HG02571 (cell line): ENCODE measurements around the gene LEMD3.
"Not testable (repeated sequence)": the region's sequence is repeated elsewhere in the genome, so short reads cannot be mapped to it uniquely, and the experiment has no call there.

Experiments
- ATAC-seq: cut with Tn5 transposase; IDR thresholded peaks from one replicate; pipeline ENCODE4 v1.9.1; 2021; ENCODE audit warnings: mild to moderate bottlenecking, moderate library complexity; ENCODE audit not compliant: unreplicated experiment

The LEMD3 gene

GRCh38 chr12:65276916-65277530 is 107.6 kb downstream of the LEMD3 start:
- ATAC-seq = no peak

GRCh38 chr12:65277994-65278575 is 108.7 kb downstream of the LEMD3 start:
- no peak for ATAC-seq

GRCh38 chr12:65278576-65279368 is 109.4 kb downstream of the LEMD3 start, which contains the start of gene MSRB3:
TSS of gene MSRB3 (plus strand) at chr12:65278683. CDS start at chr12:65308580, 29,897 bp downstream.
- peak; percentile 62 for ATAC-seq

GRCh38 chr12:65279369-65280112 is 110.2 kb downstream of the LEMD3 start:
- no peak for ATAC-seq

GRCh38 chr12:65280306-65280705 is 110.9 kb downstream of the LEMD3 start:
- no peak for ATAC-seq

GRCh38 chr12:65282840-65283239 is 113.5 kb downstream of the LEMD3 start:
- no peak for ATAC-seq

- ATAC-seq = not testable (repeated sequence)
Observed at GRCh38 chr12:65285532-65285931, 116.1 kb downstream of the LEMD3 start.

- ATAC-seq = no peak
Observed at GRCh38 chr12:65287426-65287825, 118.0 kb downstream of the LEMD3 start.

GRCh38 chr12:65292241-65292640 is 122.9 kb downstream of the LEMD3 start:
- no peak for ATAC-seq

GRCh38 chr12:65293735-65294134 is 124.4 kb downstream of the LEMD3 start:
- ATAC-seq = no peak

- no peak for ATAC-seq
Observed at GRCh38 chr12:65294641-65295262, 125.4 kb downstream of the LEMD3 start.

GRCh38 chr12:65296508-65297265 is 127.3 kb downstream of the LEMD3 start:
- no peak for ATAC-seq
